Left forelimb (tissue), 1 donor: ENCODE data around the gene ISCA1.

ENCODE experiments used
- DNase-seq: peaks from one replicate; pipeline ENCODE4 v3.0.0-alpha.2; 2018; ENCODE audit warnings: low spot score

Gene ISCA1

DNA sequence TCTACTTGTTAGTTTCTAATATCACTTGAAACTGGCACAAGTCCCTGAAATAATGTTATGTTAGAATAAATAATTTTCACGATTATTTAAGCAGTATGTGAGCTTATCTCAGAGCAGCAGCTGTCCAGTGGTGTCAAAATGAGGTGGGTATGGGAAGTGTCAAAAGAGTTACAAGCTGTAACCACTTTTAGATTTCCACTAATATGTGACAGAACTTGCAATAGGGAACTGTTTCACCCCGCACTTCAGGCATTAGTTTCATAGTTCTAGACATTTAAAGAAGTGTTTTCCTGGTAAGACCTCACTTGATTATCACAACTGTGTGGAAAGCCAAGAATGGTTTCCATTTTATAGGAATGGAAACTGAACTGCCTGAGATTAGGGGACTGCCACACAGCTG lies 2.9 kb upstream of the ISCA1 start:
- no peak for DNase-seq

DNA sequence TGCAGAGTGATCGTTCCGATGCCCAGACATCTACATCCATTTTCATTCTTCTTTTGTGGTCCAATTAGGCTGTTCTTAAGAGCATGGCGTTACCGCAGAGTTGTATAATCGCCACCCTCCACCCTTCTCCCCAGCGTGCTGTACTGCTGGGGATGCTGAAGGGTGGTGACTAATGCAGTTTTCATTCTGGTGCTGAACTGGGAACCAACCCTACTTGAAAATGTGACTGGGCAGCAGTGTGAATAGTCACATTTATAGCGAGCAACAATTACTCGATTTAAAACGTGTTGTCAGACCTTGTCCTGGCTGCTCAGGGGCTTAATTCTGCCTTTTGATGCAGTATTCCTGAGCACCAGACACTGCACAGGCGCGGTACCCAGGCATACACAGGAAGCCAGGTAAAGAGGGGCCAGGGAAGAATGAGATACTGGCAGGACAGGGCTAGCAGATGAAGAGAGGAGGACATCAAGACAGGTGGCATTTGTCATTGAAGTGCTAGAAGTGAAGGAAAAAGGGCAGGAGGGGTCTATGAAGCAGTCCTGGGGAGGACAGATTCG lies 719 bp upstream of the ISCA1 start:
- no peak for DNase-seq

DNA sequence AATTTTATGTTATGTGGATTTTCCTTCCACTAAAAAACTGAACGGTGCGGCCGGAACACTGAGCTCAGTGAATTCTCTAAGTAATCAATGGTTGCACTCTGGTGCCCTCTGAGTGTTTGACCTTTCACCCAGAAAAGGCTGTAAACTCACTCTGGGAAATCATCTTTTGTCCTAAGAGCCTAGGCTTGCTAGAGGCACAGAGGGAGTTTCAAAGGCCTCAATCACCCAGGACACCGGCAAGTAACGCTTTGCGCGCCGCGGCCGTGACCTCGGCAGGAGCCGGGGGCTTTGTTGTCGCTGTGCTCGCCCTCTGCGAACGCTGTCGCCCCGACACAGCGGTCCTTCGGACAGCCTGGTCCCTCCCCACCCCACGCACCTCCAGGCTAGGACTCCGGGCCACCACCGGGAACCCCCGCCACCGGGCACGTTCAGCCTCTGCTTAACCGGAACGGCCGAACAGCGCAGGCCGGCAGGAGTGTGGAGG lies 703 bp downstream of the ISCA1 start:
- no peak for DNase-seq

- DNase-seq = no peak
These were observed 1.8 kb downstream of the ISCA1 start for GRCh38 chr9:86280580-86280979.

DNA sequence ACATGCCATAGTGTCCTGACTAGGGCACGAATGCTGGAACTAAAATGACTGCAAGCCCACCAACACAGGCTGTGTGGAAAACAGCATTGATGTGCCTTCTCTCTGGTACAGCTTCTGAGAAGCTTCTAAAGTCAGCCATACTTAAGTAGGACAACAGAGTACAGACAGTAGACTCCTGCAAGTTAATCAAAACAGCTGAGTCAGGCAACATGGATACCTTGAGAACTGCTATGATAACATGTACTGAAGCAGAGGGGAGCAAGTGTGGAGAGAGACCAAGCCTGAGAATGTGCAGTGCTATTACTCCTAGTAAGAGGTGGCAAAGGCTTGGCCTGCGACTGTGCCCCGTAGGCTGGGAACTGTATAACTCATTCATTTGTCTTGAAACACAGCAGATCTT lies 2.5 kb downstream of the ISCA1 start:
- DNase-seq = no peak

DNA sequence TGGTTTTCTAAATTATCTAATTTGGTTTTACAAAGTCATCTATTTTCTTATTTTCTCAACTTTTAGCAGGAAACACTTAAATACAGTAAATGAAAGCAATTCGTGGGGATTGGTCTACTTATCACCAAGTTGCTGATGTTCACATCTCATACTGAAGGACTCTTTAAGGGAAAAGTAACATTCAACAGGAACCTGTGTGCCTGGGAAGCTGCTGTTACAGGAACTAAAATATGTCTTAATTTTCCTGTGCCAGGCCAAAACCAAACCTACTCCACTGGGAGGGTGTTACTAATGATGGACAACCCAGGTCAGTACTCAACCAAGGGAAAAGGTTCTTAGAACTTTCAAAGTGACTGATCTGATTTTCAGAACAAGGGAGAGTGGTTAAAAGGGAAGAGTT lies 5.3 kb downstream of the ISCA1 start:
- no peak for DNase-seq

- no peak for DNase-seq
These were observed 6.4 kb downstream of the ISCA1 start for GRCh38 chr9:86275962-86276361.

GRCh38 chr9:86274821-86275643 lies 7.3 kb downstream of the ISCA1 start:
- no peak for DNase-seq

GRCh38 chr9:86272221-86272620 lies 10.1 kb downstream of the ISCA1 start:
- no peak for DNase-seq

DNA sequence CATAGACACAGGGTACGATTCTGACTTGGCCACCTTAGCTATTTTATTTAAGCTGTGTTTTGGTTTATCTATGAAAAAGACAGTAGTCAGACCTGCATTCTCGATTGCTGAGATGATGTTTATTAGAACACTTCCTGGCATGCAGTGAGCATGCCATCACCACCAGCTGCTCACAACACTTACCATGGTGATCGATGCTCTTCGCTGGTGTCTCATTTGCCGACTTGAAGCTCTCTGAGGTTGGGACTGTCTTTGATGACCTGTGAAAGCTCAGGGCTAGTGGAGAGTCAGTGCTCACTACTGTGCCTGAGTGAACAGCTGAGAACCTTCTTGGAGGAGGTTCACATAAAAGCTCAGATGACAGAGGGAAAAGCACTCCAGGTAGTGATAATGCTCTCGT lies 18.5 kb downstream of the ISCA1 start:
- DNase-seq = no peak

GRCh38 chr9:86262492-86262891 lies 19.8 kb downstream of the ISCA1 start:
- no peak for DNase-seq

- no peak for DNase-seq
These were observed 22.8 kb downstream of the ISCA1 start, which contains the start of gene C9orf153 for GRCh38 chr9:86259557-86259956. Gene C9orf153, minus strand, starts transcription at chr9:86259657. Its CDS starts 30,054 bp downstream, at chr9:86229603.

- DNase-seq = no peak
These were observed 24.9 kb downstream of the ISCA1 start for GRCh38 chr9:86257391-86257790.

DNA sequence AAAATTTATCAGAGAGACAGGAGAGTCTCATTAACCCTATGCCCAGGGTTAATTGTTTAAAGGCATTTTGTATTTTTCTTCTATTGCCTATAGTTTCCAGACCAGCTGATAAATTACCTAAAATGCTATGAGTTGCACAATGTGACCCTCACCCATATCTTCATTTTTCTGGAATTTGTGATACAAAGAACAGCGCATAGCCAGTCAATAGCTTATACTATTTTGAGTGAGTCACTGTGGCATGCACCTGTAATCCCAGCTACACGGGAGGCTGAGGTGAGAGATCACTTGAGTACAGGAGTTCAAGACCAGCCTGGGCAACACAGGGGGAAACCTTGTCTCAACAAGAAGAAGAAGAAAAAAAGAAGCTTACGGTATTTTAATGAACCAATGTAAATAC lies 25.7 kb downstream of the ISCA1 start:
- DNase-seq = no peak

DNA sequence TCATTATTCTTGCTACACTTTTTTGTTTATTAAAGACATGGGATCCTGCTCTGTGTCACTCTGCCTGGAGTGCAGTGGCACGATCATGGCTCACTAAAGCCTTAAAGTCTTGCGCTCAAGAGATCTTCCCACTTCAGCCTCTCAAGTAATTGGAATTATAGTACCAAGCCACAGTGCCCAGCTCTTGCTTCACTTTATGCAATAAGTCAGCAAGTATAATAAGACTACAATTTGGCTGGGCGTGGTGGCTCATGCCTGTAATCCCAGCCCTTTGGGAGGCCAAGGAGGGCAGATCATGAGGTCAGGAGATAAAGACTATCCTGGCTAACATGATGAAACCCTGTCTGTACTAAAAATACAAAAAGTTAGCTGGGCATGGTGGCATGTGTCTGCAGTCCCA lies 28.8 kb downstream of the ISCA1 start:
- DNase-seq = no peak

- DNase-seq = no peak
These were observed 29.5 kb downstream of the ISCA1 start for GRCh38 chr9:86252870-86253269.

GRCh38 chr9:86250123-86250522 lies 32.2 kb downstream of the ISCA1 start:
- no peak for DNase-seq

GRCh38 chr9:86248746-86249145 lies 33.6 kb downstream of the ISCA1 start:
- no peak for DNase-seq

DNA sequence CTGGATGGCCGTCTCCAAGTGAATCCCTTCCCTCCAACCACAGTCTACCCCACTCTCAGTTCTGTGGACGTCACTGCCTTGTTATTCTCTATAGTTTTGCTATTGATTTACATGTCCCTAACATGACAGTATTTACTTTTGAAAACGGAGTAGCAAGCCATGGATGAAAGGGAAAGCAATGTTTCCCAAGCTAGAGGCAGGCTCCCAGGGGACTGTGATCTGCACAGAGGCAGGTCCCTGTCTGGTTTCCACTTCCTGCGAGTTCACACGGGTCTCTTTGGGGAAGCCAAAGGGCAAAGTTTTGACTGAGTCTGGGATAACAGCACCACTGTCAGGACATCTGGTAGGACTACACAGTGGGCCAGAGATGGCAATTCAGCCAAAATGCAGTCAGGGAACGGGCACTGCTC lies 35.6 kb downstream of the ISCA1 start:
- DNase-seq = no peak

- no peak for DNase-seq
These were observed 40.3 kb downstream of the ISCA1 start for GRCh38 chr9:86242071-86242470.

DNA sequence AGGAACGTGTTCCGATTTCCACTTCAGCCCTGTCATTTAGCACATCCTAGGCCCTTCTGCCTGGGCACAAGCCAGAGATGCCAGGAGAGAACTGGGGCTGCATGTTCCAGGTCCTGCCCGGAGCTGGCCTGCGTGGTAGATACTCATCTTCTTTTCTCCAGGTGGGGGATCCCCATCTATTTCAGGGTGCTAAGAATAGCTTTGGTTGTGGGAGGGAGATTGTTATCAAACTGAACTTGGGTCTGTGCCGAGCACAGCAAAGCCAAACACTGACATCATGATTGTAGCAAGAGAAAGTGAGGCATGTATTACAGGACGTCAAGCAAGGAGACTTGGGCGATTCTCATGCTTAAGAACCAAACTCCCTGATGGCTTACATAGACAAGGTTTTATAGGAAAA lies 41.1 kb downstream of the ISCA1 start:
- DNase-seq = no peak

- no peak for DNase-seq
These were observed 43.2 kb downstream of the ISCA1 start for GRCh38 chr9:86238861-86239770.

GRCh38 chr9:86230858-86231257 lies 51.5 kb downstream of the ISCA1 start:
- no peak for DNase-seq
